MM.1S (cell line): ENCODE results near the gene CFAP74.
A peak's percentile ranks its signal among the peaks of the same experiment; 100 is the strongest.

Experiments
- DNase-seq: peaks from one replicate; pipeline ENCODE4 v3.0.0-alpha.2; 2015
- H2AFZ ChIP-seq: fragments of 300-600 bp; sonication (generic); 2 replicates; pipeline ENCODE4 v1.6.0; 2016; ENCODE audit warnings: antibody characterized with exemption, low read length
- H3F3A ChIP-seq: fragments of 300-600 bp; sonication (generic); 2 replicates; pipeline ENCODE4 v1.6.1; 2016; ENCODE audit warnings: mild to moderate bottlenecking, antibody characterized with exemption, low read length, moderate library complexity, mixed read lengths; ENCODE audit not compliant: insufficient read depth
- H3K27ac ChIP-seq: fragments of 300-600 bp; sonication (generic); 2 replicates; pipeline ENCODE4 v1.5.1; 2016; ENCODE audit warnings: mild to moderate bottlenecking, low read length
- H3K27me3 ChIP-seq: fragments of 300-600 bp; sonication (generic); replicated peaks from 2 replicates; pipeline ENCODE4 v1.6.0; 2016; ENCODE audit warnings: low read length; ENCODE audit not compliant: insufficient read depth
- H3K36me3 ChIP-seq: fragments of 300-600 bp; sonication (generic); replicated peaks from 2 replicates; pipeline ENCODE4 v1.6.1; 2016; ENCODE audit warnings: mild to moderate bottlenecking, low read length, mixed read lengths; ENCODE audit not compliant: insufficient read depth
- H3K4me1 ChIP-seq: fragments of 300-600 bp; sonication (generic); 2 replicates; pipeline ENCODE4 v1.6.1; 2016; ENCODE audit warnings: low read length, mixed read lengths
- H3K4me2 ChIP-seq: fragments of 300-600 bp; sonication (generic); 2 replicates; pipeline ENCODE4 v1.6.0; 2016; ENCODE audit warnings: low read depth, low read length
- H3K4me3 ChIP-seq: fragments of 300-600 bp; sonication (generic); 2 replicates; pipeline ENCODE4 v1.5.1; 2016; ENCODE audit warnings: low read length, mixed read lengths
- H3K79me2 ChIP-seq: fragments of 300-600 bp; sonication (generic); 2 replicates; pipeline ENCODE4 v1.6.1; 2016; ENCODE audit warnings: mixed run types, low read length, mixed read lengths
- H3K9ac ChIP-seq: fragments of 300-600 bp; sonication (generic); 2 replicates; pipeline ENCODE4 v1.6.1; 2016; ENCODE audit warnings: low read length, mixed read lengths
- H3K9me2 ChIP-seq: fragments of 300-600 bp; sonication (generic); replicated peaks from 2 replicates; pipeline ENCODE4 v1.6.1; 2016; ENCODE audit warnings: mild to moderate bottlenecking, low read length, mixed read lengths; ENCODE audit not compliant: insufficient read depth
- H3K9me3 ChIP-seq: fragments of 300-600 bp; sonication (generic); replicated peaks from 2 replicates; pipeline ENCODE4 v1.6.1; 2016; ENCODE audit warnings: mild to moderate bottlenecking, low read length, mixed read lengths; ENCODE audit not compliant: insufficient read depth
- H4K20me1 ChIP-seq: fragments of 300-600 bp; sonication (generic); 2 replicates; pipeline ENCODE4 v1.6.1; 2016; ENCODE audit warnings: mild to moderate bottlenecking, low read length, moderate library complexity, mixed read lengths; ENCODE audit not compliant: insufficient read depth
- CTCF ChIP-seq: fragments of 300-600 bp; sonication (generic); IDR thresholded peaks from 2 replicates; pipeline ENCODE4 v1.5.1; 2016; ENCODE audit warnings: antibody characterized with exemption, low read length, mixed read lengths
- EZH2 ChIP-seq: fragments of 300-600 bp; sonication (generic); optimal IDR thresholded peaks from 2 replicates; pipeline ENCODE3; 2017; ENCODE audit warnings: low read depth, mild to moderate bottlenecking, antibody characterized with exemption, low read length, mixed read lengths
- EZH2phosphoT487 ChIP-seq: fragments of 300-600 bp; sonication (generic); IDR thresholded peaks from 2 replicates; pipeline ENCODE4 v1.6.1; 2018; ENCODE audit warnings: antibody characterized with exemption, low read length

CFAP74 gene

DNA sequence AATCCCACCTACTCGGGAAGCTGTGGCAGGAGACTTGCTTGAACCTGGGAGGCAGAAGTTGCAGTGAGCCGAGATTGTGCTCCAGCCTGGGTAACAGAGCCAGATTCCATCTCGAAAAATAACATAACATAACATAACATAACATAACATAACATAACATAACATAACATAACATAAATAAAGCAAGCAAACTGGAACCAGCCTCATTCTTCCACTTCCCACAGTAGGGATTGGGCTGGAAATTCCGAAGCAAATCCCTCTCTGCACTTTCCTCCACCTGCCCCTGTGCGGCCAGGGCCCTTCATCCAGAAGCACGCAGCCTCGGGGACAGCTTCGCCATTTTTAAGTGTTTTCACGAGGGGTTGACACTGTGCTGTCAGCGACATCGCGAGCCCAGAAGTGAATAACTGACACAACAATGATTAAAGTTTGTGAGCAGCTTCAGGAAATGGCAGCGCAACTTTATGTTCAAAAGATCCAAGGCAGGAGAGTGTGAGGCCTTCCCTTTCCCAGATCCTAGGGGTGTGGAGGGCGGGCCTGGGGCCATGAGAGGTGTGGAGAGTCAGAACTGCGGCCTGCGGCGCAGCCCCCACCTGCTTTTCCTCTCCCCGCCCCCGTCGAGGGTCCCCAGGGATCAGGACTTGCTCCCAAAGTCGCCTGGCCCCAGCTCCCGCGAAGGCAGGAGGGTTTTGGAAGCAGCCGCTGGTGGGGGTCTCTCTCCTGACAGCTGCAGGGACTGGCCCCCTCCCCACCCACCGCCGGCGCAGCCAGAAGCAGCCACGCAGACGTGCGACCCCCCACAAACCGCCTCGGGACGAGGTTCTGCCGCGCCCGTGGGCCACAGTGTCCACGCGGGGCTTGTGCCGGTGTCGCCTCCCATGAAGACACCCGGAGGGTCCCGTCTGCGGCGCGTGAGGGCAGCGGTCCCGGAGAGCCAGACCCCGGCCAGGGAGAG is 14.9 kb upstream of the CFAP74 start:
- Histone ChIP-seq H3K27ac (no peak overlapping the region), H3K9me2 (no peaks in the 10 kb centered on the region), H3K9me3 (no peaks in the 10 kb centered on the region), H2AFZ (no peak overlapping the region), H3K36me3 (no peaks in the 10 kb centered on the region), H3K79me2 (no peaks in the 10 kb centered on the region), H3K27me3 (peaks cover 95% of the 10 kb centered on the region), H3K9ac (no peak overlapping the region), H3K4me1 (no peaks in the 10 kb centered on the region), H4K20me1 (no peaks in the 10 kb centered on the region), H3F3A (no peaks in the 10 kb centered on the region), H3K4me3 (no peak overlapping the region), H3K4me2 (no peak overlapping the region)
- no peak for DNase-seq
- TF ChIP-seq CTCF, result no peak
- TF ChIP-seq EZH2, result peak; percentile 60

DNA sequence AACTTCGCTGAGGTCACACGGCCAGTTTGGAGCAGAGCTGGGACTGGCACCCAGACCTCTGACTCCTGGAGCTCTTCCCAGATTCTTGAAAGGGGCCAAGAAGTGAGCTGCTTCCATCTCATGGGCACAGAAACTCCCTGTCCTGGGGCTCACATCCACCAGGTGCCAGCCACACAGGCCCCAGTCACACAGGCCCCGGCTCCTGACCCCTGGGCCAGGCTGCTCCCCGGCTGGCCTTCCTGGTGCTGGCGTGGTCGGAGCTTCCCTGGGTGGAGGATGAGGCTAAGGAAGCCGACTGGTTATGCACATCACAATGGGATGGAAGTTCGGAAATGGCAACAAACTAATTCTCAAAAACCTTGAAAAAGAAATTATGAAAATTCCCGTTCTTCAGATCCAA is 12.5 kb upstream of the CFAP74 start:
- Histone ChIP-seq H4K20me1 (no peaks in the 10 kb centered on the region), H3K79me2 (no peaks in the 10 kb centered on the region), H3F3A (no peaks in the 10 kb centered on the region), H3K27ac (no peak overlapping the region), H3K4me2 (no peak overlapping the region), H3K9ac (no peak overlapping the region), H3K27me3 (peaks cover 93% of the 10 kb centered on the region), H3K4me1 (no peaks in the 10 kb centered on the region), H3K9me2 (no peaks in the 10 kb centered on the region), H3K9me3 (no peaks in the 10 kb centered on the region), H3K36me3 (no peaks in the 10 kb centered on the region), H2AFZ (no peak overlapping the region), H3K4me3 (no peak overlapping the region)
- no peak for TF ChIP-seq EZH2phosphoT487
- TF ChIP-seq CTCF, result no peak
- TF ChIP-seq EZH2, result no peak
- DNase-seq, result no peak

GRCh38 chr1:2014741-2015735 is 11.5 kb upstream of the CFAP74 start:
- Histone ChIP-seq H3K4me2 (no peak overlapping the region), H3K4me1 (no peaks in the 10 kb centered on the region), H3K79me2 (no peaks in the 10 kb centered on the region), H3K9me2 (no peaks in the 10 kb centered on the region), H3K36me3 (no peaks in the 10 kb centered on the region), H3K4me3 (no peak overlapping the region), H3K9ac (no peak overlapping the region), H2AFZ (no peak overlapping the region), H3F3A (no peaks in the 10 kb centered on the region), H3K27ac (no peak overlapping the region), H3K9me3 (no peaks in the 10 kb centered on the region), H3K27me3 (peaks cover 92% of the 10 kb centered on the region), H4K20me1 (no peaks in the 10 kb centered on the region)
- TF ChIP-seq CTCF, result no peak
- no peak for TF ChIP-seq EZH2
- no peak for TF ChIP-seq EZH2phosphoT487
- DNase-seq, result no peak
